Neural progenitor cell (in vitro differentiated cells): Measurements from ENCODE around the gene SCYL2. TPM values are rescaled to one million over a fixed set of nuclear protein-coding genes. Genes with fewer than 3 reads are reported as not detected.
"Not testable (repeated sequence)": the region's sequence is repeated elsewhere in the genome, so short reads cannot be mapped to it uniquely, and the experiment has no call there.

Experiments
- DNase-seq: peaks from one replicate; pipeline ENCODE4 v3.0.0-alpha.2; 2016; ENCODE audit warnings: low spot score
- H2AFZ ChIP-seq: fragments of 200-600 bp; sonication (generic); replicated peaks from 2 replicates; pipeline ENCODE4 v1.6.1; 2016; ENCODE audit warnings: antibody characterized with exemption
- H3F3A ChIP-seq: fragments of 200-600 bp; sonication (generic); 2 replicates; pipeline ENCODE4 v1.6.1; 2016; ENCODE audit warnings: antibody characterized with exemption, low read depth
- H3K27ac ChIP-seq: fragments of 200-600 bp; sonication (generic); 2 replicates; pipeline ENCODE4 v1.5.1; 2016; ENCODE audit warnings: mild to moderate bottlenecking
- H3K27me3 ChIP-seq: fragments of 200-600 bp; sonication (generic); 2 replicates; pipeline ENCODE4 v1.6.1; 2016; ENCODE audit warnings: mild to moderate bottlenecking, moderate library complexity
- H3K36me3 ChIP-seq: fragments of 200-600 bp; sonication (generic); 2 replicates; pipeline ENCODE4 v1.5.1; 2016
- H3K4me1 ChIP-seq: fragments of 200-600 bp; sonication (generic); 2 replicates; pipeline ENCODE4 v1.6.1; 2016; ENCODE audit warnings: mixed run types
- H3K4me2 ChIP-seq: fragments of 200-600 bp; sonication (generic); 2 replicates; pipeline ENCODE4 v1.6.1; 2016
- H3K4me3 ChIP-seq: fragments of 200-600 bp; sonication (generic); 2 replicates; pipeline ENCODE4 v1.5.1; 2016
- H3K79me2 ChIP-seq: fragments of 200-600 bp; sonication (generic); 2 replicates; pipeline ENCODE4 v1.6.1; 2016; ENCODE audit warnings: low read depth
- H3K9ac ChIP-seq: fragments of 200-600 bp; sonication (generic); 2 replicates; pipeline ENCODE4 v1.6.1; 2016
- H3K9me3 ChIP-seq: fragments of 200-600 bp; sonication (generic); 2 replicates; pipeline ENCODE4 v1.5.1; 2016; ENCODE audit warnings: low read depth
- H4K20me1 ChIP-seq: fragments of 200-600 bp; sonication (generic); 2 replicates; pipeline ENCODE4 v1.6.1; 2016; ENCODE audit warnings: low read depth
- H3K27ac Mint-ChIP-seq: 3 replicates; pipeline ENCODE4 v1.8.0; 2021; ENCODE audit warnings: mixed read lengths
- H3K27me3 Mint-ChIP-seq: 2 replicates; pipeline ENCODE4 v1.8.0; 2022; ENCODE audit warnings: low read depth, mild to moderate bottlenecking, inconsistent platforms, moderate library complexity, mixed read lengths; ENCODE audit not compliant: insufficient read depth
- H3K36me3 Mint-ChIP-seq: 3 replicates; pipeline ENCODE4 v1.8.0; 2021; ENCODE audit warnings: mixed read lengths
- H3K4me1 Mint-ChIP-seq: 3 replicates; pipeline ENCODE4 v1.8.0; 2021; ENCODE audit warnings: mixed read lengths
- H3K4me3 Mint-ChIP-seq: 3 replicates; pipeline ENCODE4 v1.8.0; 2021; ENCODE audit warnings: mild to moderate bottlenecking, moderate library complexity, mixed read lengths
- H3K9me3 Mint-ChIP-seq: 3 replicates; pipeline ENCODE4 v1.8.0; 2020; ENCODE audit warnings: mixed read lengths
- EZH2 ChIP-seq: fragments of 200-600 bp; sonication (generic); IDR thresholded peaks from 2 replicates; pipeline ENCODE4 v1.6.1; 2017; ENCODE audit warnings: antibody characterized with exemption, mild to moderate bottlenecking, moderate library complexity
- EZH2phosphoT487 ChIP-seq: fragments of 200-600 bp; sonication (generic); IDR thresholded peaks from 2 replicates; pipeline ENCODE4 v1.6.1; 2017; ENCODE audit warnings: antibody characterized with exemption
- total RNA-seq: library from RNA; depleted of rRNA; stranded (reverse); fragments of >200 nt; gene quantifications from 2 replicates; pipeline ENCODE4 v1.2.3, GENCODE V29; 2015; ENCODE audit warnings: low replicate concordance
- TF ChIP-seq, protein P1 (sequence below): fragments of 200-600 bp; sonication (generic); IDR thresholded peaks from 2 replicates; pipeline ENCODE4 v1.5.1; 2017; ENCODE audit warnings: antibody characterized with exemption, mild to moderate bottlenecking

SCYL2 gene
- total RNA-seq, 1 donor from 2014 or later: 151 TPM

DNA sequence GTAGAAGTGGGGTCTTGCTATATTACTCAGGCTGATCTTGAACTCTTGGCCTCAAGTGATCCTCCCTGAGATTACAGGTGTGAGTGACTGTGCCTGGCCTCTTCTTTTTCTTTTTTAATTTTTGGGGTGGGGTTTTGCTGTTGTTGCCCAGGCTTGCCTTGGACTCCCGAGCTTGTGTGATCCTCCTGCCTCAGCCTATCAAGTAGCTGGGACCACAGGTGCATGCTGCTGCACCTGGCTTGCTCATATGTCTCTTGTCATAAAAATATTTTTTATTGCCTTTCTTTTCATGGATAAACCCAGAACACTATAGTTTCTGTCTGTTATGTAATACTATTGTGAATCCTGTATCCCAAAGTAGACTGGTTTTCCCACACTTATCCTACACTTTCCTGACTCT lies 26.0 kb downstream of the SCYL2 start:
- peaks cover 31% of the 10 kb centered on the region for H3K36me3 Mint-ChIP-seq
- H3F3A ChIP-seq: no peaks in the 10 kb centered on the region
- no peak overlapping the region for H3K9ac ChIP-seq
- H3K27ac ChIP-seq: peak overlapping the region; percentile 51
- H3K27me3 ChIP-seq: no peaks in the 10 kb centered on the region
- no peak overlapping the region for H3K4me3 ChIP-seq
- H3K79me2 ChIP-seq: no peaks in the 10 kb centered on the region
- DNase-seq: no peak
- H3K4me1 ChIP-seq: no peaks in the 10 kb centered on the region
- no peak overlapping the region for H3K4me2 ChIP-seq
- no peak overlapping the region for H2AFZ ChIP-seq
- no peaks in the 10 kb centered on the region for H3K4me1 Mint-ChIP-seq
- TF ChIP-seq, protein P1, sequence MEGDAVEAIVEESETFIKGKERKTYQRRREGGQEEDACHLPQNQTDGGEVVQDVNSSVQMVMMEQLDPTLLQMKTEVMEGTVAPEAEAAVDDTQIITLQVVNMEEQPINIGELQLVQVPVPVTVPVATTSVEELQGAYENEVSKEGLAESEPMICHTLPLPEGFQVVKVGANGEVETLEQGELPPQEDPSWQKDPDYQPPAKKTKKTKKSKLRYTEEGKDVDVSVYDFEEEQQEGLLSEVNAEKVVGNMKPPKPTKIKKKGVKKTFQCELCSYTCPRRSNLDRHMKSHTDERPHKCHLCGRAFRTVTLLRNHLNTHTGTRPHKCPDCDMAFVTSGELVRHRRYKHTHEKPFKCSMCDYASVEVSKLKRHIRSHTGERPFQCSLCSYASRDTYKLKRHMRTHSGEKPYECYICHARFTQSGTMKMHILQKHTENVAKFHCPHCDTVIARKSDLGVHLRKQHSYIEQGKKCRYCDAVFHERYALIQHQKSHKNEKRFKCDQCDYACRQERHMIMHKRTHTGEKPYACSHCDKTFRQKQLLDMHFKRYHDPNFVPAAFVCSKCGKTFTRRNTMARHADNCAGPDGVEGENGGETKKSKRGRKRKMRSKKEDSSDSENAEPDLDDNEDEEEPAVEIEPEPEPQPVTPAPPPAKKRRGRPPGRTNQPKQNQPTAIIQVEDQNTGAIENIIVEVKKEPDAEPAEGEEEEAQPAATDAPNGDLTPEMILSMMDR: no peak
- TF ChIP-seq EZH2: no peak
- no peak for TF ChIP-seq EZH2phosphoT487
- no peaks in the 10 kb centered on the region for H3K27me3 Mint-ChIP-seq
- peaks cover 12% of the 10 kb centered on the region for H3K36me3 ChIP-seq
- H3K4me3 Mint-ChIP-seq: no peak overlapping the region
- H4K20me1 ChIP-seq: no peaks in the 10 kb centered on the region
- peaks cover 2% of the 10 kb centered on the region for H3K9me3 Mint-ChIP-seq
- H3K27ac Mint-ChIP-seq: no peak overlapping the region
- no peaks in the 10 kb centered on the region for H3K9me3 ChIP-seq

DNA sequence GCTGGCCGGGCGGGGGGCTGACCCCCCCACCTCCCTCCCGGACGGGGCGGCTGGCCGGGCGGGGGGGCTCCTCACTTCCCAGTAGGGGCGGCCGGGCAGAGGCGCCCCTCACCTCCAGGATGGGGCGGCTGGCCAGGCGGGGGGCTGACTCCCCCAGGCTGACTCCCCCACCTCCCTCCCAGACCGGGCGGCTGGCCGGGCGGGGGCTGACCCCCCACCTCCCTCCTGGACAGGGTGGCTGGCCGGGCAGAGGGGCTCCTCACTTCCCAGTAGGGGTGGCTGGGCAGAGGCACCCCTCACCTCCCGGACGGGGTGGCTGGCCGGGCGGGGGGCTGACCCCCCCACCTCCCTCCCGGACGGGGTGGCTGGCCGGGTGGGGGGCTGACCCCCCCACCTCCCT lies 27.4 kb downstream of the SCYL2 start:
- H3K36me3 ChIP-seq: peaks cover 14% of the 10 kb centered on the region
- H3K9me3 ChIP-seq, H3K9ac ChIP-seq, H3K27me3 Mint-ChIP-seq, H3F3A ChIP-seq, H2AFZ ChIP-seq, DNase-seq, H3K4me1 Mint-ChIP-seq, H3K79me2 ChIP-seq, H4K20me1 ChIP-seq, H3K4me2 ChIP-seq, H3K27me3 ChIP-seq, H3K4me3 Mint-ChIP-seq, H3K27ac Mint-ChIP-seq, H3K4me3 ChIP-seq, H3K9me3 Mint-ChIP-seq, H3K4me1 ChIP-seq, H3K27ac ChIP-seq: not testable (repeated sequence)
- peaks cover 38% of the 10 kb centered on the region for H3K36me3 Mint-ChIP-seq

DNA sequence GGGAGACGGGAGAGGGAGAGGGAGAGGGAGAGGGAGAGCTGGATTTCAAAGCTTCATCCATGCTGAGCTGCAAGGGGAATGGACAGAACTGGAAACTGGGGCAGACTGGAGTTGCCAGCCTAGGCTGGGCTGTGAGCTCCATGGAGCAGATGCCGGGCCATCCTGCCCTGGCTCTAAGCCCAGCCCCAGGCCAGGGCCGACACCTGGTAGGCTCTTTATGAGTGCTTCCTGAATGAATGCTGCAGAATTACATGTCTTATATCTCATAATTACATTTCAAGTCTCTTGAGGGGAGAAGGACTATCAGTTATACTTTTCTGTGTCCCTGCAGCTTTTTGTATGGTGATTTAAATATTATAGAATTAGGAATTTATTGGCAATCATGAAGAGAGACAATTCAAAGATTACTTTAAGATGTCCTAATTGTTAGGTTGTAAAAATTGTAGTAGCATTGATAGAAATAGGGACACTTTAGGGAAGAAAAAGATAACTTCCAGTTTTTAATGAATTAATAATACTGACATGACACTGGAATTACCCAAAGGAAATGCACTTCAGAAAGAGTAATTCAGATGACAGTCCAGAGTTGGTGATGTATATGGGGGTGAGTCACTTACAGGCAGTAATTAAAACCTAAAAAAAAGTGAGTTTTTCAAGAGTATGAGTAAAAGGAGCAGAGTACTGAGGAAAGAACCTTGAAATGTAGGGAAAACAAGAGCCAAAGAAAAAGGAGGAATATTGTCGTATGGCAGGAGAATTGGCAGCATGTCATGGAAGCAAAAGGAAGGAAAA lies 29.0 kb downstream of the SCYL2 start:
- H3K36me3 Mint-ChIP-seq: peaks cover 47% of the 10 kb centered on the region
- H3K27ac Mint-ChIP-seq: no peak overlapping the region
- no peaks in the 10 kb centered on the region for H4K20me1 ChIP-seq

DNA sequence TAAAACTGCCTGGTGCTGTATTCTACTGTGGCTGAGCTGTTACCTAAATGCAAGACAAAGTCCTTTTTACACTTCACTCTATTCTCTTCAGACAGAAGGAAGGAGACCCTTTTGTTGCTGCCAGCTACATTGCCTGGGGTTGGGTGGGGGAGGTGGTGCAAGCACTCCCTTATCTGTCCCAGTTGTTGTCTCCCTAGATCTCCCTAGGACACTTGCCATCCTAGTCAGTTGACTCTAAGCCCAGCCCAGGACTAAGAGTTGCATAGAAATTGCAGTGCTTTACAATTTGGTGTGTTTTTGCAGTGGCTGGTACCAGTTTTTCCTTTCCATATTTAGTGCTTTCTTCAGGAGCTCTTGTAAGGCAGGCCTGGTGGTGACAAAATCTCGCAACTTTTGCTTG lies 35.1 kb downstream of the SCYL2 start:
- Mint-ChIP-seq H3K9me3 (peaks cover 58% of the 10 kb centered on the region), H3K4me3 (no peak overlapping the region), H3K4me1 (no peaks in the 10 kb centered on the region), H3K27ac (no peak overlapping the region), H3K36me3 (peaks cover 78% of the 10 kb centered on the region), H3K27me3 (no peaks in the 10 kb centered on the region)
- TF ChIP-seq EZH2 (no peak), EZH2phosphoT487 (no peak)
- TF ChIP-seq, protein P1: no peak
- no peak overlapping the region for H3K4me2 ChIP-seq
- peaks cover 5% of the 10 kb centered on the region for H3K79me2 ChIP-seq
- H3K36me3 ChIP-seq: peaks cover 44% of the 10 kb centered on the region
- no peaks in the 10 kb centered on the region for H3K27me3 ChIP-seq
- H3K4me1 ChIP-seq: no peaks in the 10 kb centered on the region
- no peak for DNase-seq
- peaks cover 14% of the 10 kb centered on the region for H3K9me3 ChIP-seq
- H4K20me1 ChIP-seq: no peaks in the 10 kb centered on the region
- no peak overlapping the region for H3K4me3 ChIP-seq
- no peak overlapping the region for H3K9ac ChIP-seq
- H2AFZ ChIP-seq: no peak overlapping the region
- H3F3A ChIP-seq: no peaks in the 10 kb centered on the region
- H3K27ac ChIP-seq: no peak overlapping the region

More for the DNA sequence above, 29.0 kb downstream of the SCYL2 start:
- no peak overlapping the region for H3K9ac ChIP-seq
- no peaks in the 10 kb centered on the region for H3K4me1 ChIP-seq
- no peaks in the 10 kb centered on the region for H3K79me2 ChIP-seq
- H3K4me2 ChIP-seq: no peak overlapping the region
- DNase-seq: no peak
- H3K9me3 ChIP-seq: peaks cover under 1% of the 10 kb centered on the region
- peaks cover 27% of the 10 kb centered on the region for H3K36me3 ChIP-seq
- Mint-ChIP-seq H3K27me3 (no peaks in the 10 kb centered on the region), H3K4me1 (no peaks in the 10 kb centered on the region), H3K9me3 (peaks cover 10% of the 10 kb centered on the region), H3K4me3 (no peak overlapping the region)
- no peak overlapping the region for H2AFZ ChIP-seq
- TF ChIP-seq EZH2phosphoT487 (no peak), EZH2 (no peak)
- TF ChIP-seq, protein P1: no peak
- no peaks in the 10 kb centered on the region for H3K27me3 ChIP-seq
- H3K4me3 ChIP-seq: no peak overlapping the region
- H3F3A ChIP-seq: no peaks in the 10 kb centered on the region
- no peak overlapping the region for H3K27ac ChIP-seq
